HG03060 (cell line): ENCODE data around the gene AZIN2.
A peak's percentile ranks its signal among the peaks of the same experiment; 100 is the strongest.
"Not testable (repeated sequence)": the region's sequence is repeated elsewhere in the genome, so short reads cannot be mapped to it uniquely, and the experiment has no call there.

Experiments used
- ATAC-seq: cut with Tn5 transposase; IDR thresholded peaks from one replicate; pipeline ENCODE4 v1.9.1; 2021; ENCODE audit warnings: low read depth, moderate number of reproducible peaks; ENCODE audit not compliant: unreplicated experiment

Gene AZIN2

GRCh38 chr1:33080885-33081553 is at the start of gene AZIN2:
Gene AZIN2, plus strand, starts transcription at chr1:33081153. Its CDS starts 1,097 bp downstream, at chr1:33082250.
- ATAC-seq = peak; percentile 57

- no peak for ATAC-seq
These were observed 49.4 kb upstream of the AZIN2 start for GRCh38 chr1:33031506-33031905.

- ATAC-seq = no peak
These were observed 48.7 kb upstream of the AZIN2 start for GRCh38 chr1:33032126-33032869.

GRCh38 chr1:33036051-33036525 is 44.9 kb upstream of the AZIN2 start:
- ATAC-seq = no peak

- peak; percentile 84 for ATAC-seq
These were observed 44.1 kb upstream of the AZIN2 start, which contains the start of gene AK2 for GRCh38 chr1:33036526-33037503. Gene AK2, minus strand, starts transcription at chr1:33036883. Its CDS starts 55 bp downstream, at chr1:33036828.

- no peak for ATAC-seq
These were observed 41.1 kb upstream of the AZIN2 start for GRCh38 chr1:33039840-33040239.

GRCh38 chr1:33041026-33041425 is 39.9 kb upstream of the AZIN2 start:
- ATAC-seq = no peak

GRCh38 chr1:33042831-33043230 is 38.1 kb upstream of the AZIN2 start:
- no peak for ATAC-seq

- no peak for ATAC-seq
These were observed 37.5 kb upstream of the AZIN2 start for GRCh38 chr1:33043267-33044092.

GRCh38 chr1:33045246-33045645 is 35.7 kb upstream of the AZIN2 start:
- no peak for ATAC-seq

GRCh38 chr1:33045814-33046213 is 35.1 kb upstream of the AZIN2 start:
- no peak for ATAC-seq

GRCh38 chr1:33046234-33046633 is 34.7 kb upstream of the AZIN2 start:
- not testable (repeated sequence) for ATAC-seq

- ATAC-seq = no peak
These were observed 33.7 kb upstream of the AZIN2 start for GRCh38 chr1:33047290-33047689.

- ATAC-seq = no peak
These were observed 33.1 kb upstream of the AZIN2 start for GRCh38 chr1:33047839-33048305.

GRCh38 chr1:33048426-33048825 is 32.5 kb upstream of the AZIN2 start:
- no peak for ATAC-seq

GRCh38 chr1:33049371-33049770 is 31.6 kb upstream of the AZIN2 start:
- no peak for ATAC-seq

- ATAC-seq = no peak
These were observed 30.5 kb upstream of the AZIN2 start for GRCh38 chr1:33050221-33051076.

GRCh38 chr1:33055210-33056008 is 25.5 kb upstream of the AZIN2 start:
- no peak for ATAC-seq
